Mucosa of rectum (tissue), 2 donors: Measurements from ENCODE around the gene ARHGAP36.

ENCODE experiments used
- H3K27ac ChIP-seq, 2 donors: one replicate each; pipeline ENCODE4 v1.7.0; 2013; ENCODE audit warnings: inconsistent platforms in 2 of 2, low read depth in 2 of 2, low read length in 2 of 2
- H3K27me3 ChIP-seq, 2 donors: one replicate each; pipeline ENCODE4 v1.7.0; 2013; ENCODE audit warnings: low read length in 2 of 2; ENCODE audit not compliant: control insufficient read depth in 2 of 2, insufficient read depth in 2 of 2
- H3K36me3 ChIP-seq, 2 donors: one replicate each; pipeline ENCODE4 v1.7.0; 2013; ENCODE audit warnings: low read length in 2 of 2; ENCODE audit not compliant: control insufficient read depth in 2 of 2, insufficient read depth in 2 of 2
- H3K4me1 ChIP-seq, 2 donors: one replicate each; pipeline ENCODE4 v1.7.0; 2013; ENCODE audit warnings: low read length in 2 of 2, mild to moderate bottlenecking in 1 of 2; ENCODE audit not compliant: control insufficient read depth in 2 of 2, insufficient read depth in 2 of 2
- H3K4me3 ChIP-seq, 2 donors: one replicate each; pipeline ENCODE4 v1.7.0; 2013; ENCODE audit warnings: low read length in 2 of 2
- H3K9ac ChIP-seq, 2 donors: one replicate each; pipeline ENCODE4 v1.7.0; 2013; ENCODE audit warnings: low read length in 2 of 2, low read depth in 1 of 2, mild to moderate bottlenecking in 1 of 2
- H3K9me3 ChIP-seq, 2 donors: one replicate each; pipeline ENCODE4 v1.7.0; 2013; ENCODE audit warnings: low read length in 2 of 2; ENCODE audit not compliant: control insufficient read depth in 2 of 2
- donor health status: healthy.
- donor health status: Normal muscosa, but diverticular disease.

The ARHGAP36 gene

DNA sequence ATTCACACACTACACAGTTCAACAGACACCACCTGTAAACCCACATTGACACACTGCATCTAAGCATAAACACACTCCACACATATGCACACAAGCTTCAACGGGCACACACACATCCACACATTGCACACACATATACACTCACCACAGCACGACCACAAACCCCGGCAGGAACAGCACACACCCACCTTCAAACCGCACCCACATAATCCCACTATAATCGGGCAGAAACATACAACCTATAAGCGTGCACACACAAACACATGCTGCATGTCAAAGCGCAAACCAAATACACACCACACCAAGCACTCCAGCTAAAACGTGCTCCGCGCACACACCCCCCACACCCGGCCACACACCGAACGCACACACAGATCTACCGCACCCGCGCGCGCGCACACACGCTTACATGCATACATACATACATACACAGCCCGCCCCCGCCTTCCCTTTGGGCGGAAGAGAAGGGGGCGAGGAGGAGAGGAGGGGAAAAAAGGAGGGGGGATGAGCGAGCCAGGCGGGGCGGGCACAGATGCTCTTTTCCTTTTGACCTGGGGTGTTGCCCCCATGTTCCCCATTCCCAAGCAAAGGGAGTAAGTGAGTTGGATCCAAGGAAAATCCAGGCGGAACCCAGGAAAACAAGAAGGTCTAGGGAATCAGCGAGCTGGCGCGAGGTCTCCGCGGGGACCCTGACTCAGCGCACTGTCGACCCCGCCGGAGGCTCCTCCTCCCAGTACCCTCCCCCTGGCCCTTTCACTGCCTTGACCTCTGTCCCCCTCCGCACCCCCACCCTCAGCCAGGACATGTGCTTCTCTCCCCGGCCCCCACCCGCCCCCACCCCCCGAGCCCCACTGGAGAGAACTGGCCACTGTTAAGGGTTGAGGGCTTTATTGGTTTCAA lies 9.9 kb downstream of the ARHGAP36 start:
- Histone ChIP-seq H3K9me3 (no peaks in the 10 kb centered on the region), H3K27me3 (peaks cover 43 to 47% of the 10 kb centered on the region in 2 donors), H3K4me3 (no peak overlapping the region), H3K4me1 (no peaks in the 10 kb centered on the region), H3K36me3 (no peaks in the 10 kb centered on the region), H3K9ac (no peak overlapping the region), H3K27ac (no peak overlapping the region)

DNA sequence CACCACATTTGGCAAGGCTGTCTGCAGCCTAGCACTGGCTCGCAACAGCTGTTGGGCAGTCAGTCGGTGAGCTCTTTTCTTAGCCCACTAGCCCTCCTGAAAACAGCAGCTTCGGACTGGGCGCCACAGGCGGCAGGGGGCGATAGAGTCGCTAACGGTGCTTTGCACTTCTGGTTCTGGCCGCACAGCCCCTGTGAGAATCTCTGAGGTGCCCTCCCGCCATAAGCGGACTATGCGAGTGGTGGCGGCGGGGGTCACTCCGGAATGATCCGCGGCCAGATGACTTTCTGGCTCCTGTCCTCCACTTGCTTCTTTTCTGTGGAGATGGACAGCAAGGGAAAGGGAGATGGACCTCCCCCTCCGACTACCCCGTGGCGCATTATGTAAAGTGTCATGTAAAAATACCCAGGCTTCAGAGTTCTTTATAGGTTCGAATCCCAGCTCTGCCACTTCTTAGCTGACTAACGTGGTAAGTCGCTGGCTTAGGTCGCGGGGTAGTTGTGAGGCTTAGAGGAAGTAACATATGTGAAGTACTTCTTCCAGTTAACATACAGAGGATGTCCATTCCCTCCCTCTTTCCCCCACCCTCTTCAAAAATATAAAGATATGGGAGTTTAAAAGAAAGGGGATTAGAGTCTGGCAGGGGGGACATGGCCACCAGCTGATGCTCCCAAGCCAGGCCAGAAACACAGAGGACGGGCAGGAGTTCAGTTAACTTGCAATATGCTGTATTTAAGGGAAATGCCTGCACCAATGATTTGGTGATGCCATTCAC lies 11.0 kb downstream of the ARHGAP36 start:
- Histone ChIP-seq H3K9me3 (no peaks in the 10 kb centered on the region), H3K4me3 (no peak overlapping the region), H3K27ac (no peak overlapping the region), H3K27me3 (peaks cover 43 to 45% of the 10 kb centered on the region in 2 donors), H3K9ac (no peak overlapping the region), H3K36me3 (no peaks in the 10 kb centered on the region), H3K4me1 (no peaks in the 10 kb centered on the region)

DNA sequence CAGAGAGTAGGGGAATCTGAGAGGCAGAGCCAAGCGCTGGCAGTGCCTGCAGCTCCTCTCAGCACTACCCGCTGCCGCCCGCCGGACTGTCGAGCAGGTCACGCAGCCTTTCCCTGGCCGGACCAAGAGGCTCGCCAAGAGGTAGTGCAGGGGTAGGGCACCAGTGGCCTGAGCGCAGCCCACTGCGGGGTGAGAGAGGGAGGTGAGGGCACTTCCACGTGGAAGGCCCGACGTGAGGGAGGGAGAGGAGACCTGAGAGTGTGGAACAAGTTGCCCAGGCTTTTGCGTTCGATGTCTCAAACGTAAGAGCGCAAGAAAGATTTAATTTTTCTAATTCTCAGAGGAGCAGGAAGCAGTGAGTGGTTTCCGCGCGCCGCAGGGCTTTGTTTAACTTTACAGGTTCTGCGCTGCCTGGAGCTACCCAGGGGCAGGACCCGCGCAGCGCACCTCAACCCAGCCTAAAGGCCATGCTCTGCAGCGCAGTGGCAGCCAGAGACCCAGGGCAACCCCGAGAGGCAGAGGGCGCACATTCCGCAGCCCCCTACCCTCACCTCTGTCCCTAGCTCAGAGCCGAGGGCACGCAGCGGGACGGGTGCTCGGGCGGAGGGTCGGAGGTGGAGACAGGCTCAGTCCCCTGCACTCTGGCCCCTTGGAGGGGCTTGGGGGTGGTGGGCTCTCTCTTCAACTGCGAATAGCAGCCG lies 14.9 kb downstream of the ARHGAP36 start:
- H3K4me1 ChIP-seq, result no peaks in the 10 kb centered on the region
- H3K9me3 ChIP-seq, result no peaks in the 10 kb centered on the region
- H3K27ac ChIP-seq, result no peak overlapping the region
- no peak overlapping the region for H3K9ac ChIP-seq
- no peaks in the 10 kb centered on the region for H3K36me3 ChIP-seq
- no peak overlapping the region for H3K4me3 ChIP-seq
- peaks cover 34 to 35% of the 10 kb centered on the region in 2 donors for H3K27me3 ChIP-seq

DNA sequence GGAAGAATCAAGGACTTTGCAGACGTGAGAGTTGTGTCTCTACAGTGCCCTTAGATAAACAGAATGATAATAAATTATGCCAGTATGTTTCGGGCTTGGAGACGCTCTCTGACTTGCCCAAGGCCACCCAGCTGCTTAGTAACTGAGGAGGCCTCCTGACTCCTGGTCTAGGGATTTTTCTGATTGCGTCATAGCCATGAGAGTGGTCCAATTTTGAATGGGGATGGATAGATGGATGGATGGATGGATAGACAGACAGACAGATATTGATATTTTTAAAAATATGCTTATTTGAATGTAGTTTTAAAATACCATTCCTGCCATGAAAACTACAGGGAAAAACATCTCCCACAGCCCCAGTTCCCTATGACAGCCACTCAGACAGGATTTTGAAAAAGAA lies 15.5 kb downstream of the ARHGAP36 start:
- Histone ChIP-seq H3K4me3 (no peak overlapping the region), H3K9ac (no peak overlapping the region), H3K36me3 (no peaks in the 10 kb centered on the region), H3K27ac (no peak overlapping the region), H3K4me1 (no peaks in the 10 kb centered on the region), H3K27me3 (peaks cover 32 to 34% of the 10 kb centered on the region in 2 donors), H3K9me3 (no peaks in the 10 kb centered on the region)

DNA sequence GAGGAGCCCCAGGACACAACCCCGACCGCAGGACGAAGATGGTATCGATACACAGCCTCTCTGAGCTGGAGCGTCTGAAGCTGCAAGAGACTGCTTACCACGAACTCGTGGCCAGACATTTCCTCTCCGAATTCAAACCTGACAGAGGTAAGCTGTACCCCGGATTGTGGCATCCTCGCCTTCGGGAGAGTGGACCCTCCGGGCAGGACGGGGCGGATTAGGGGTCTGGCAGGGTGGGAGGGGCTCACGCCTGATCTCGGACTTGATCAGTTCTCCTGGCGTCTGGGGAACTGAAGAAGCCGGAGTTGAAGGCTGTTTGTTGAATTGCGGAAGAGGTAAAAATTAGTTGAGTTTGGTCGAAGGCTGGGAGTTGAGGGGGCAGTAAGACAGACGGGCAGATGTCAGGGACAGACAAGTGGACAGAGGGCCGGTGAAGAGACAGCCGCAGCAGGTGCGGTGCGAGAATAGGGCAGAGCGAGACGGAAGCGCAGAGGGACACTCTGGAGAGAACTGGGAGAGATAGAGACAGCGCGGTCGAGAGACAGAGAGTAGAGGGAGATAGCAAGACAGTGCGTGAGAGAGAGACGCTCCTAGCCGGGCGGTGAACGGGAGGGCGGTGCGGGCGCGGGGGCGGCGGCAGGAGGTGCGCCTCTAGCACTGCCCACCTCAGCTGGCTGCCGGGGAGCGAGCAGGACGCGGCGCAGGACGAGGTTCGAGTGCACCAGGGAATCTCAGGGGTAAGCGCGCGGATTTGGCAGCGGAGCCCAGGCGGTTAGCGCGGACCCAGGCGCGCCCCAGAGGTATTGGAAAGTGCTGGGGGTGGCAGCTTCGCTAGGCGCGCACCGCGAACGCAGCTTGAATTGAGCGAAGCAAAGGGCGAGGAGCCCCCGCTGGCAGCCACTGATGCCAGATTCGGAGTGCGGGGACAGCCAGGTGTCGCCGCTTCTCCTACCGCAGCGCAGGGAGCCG lies 23.9 kb downstream of the ARHGAP36 start:
- Histone ChIP-seq H3K27me3 (peaks cover 12 to 18% of the 10 kb centered on the region in 2 donors), H3K4me1 (no peaks in the 10 kb centered on the region), H3K4me3 (no peak overlapping the region), H3K9ac (no peak overlapping the region), H3K27ac (no peak overlapping the region), H3K36me3 (no peaks in the 10 kb centered on the region), H3K9me3 (no peaks in the 10 kb centered on the region)

DNA sequence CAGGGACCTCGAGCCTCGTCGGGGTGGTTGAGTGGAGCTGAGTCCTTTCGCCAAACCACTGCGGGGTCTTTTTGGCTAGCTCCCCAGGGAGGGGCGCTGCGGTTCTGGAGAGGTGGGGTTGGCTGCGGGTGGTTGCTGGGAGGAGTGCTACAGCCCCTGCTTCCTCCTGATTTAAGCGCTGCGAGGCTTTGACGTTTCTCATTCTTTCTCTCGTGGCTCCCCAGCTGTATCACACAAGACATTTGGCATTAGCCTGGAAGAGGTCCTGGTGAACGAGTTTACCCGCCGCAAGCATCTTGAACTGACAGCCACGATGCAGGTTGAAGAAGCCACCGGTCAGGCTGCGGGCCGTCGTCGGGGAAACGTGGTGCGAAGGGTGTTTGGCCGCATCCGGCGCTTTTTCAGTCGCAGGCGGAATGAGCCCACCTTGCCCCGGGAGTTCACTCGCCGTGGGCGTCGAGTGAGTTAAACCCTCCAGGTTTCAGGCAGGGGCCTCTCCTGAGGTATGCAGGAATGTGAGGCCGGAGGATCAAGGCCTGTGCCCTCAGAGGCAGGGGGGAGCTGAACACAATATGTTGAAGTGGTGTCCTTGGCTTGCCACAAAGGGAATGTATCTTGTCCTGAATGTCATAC lies 25.5 kb downstream of the ARHGAP36 start:
- no peaks in the 10 kb centered on the region for H3K36me3 ChIP-seq

DNA sequence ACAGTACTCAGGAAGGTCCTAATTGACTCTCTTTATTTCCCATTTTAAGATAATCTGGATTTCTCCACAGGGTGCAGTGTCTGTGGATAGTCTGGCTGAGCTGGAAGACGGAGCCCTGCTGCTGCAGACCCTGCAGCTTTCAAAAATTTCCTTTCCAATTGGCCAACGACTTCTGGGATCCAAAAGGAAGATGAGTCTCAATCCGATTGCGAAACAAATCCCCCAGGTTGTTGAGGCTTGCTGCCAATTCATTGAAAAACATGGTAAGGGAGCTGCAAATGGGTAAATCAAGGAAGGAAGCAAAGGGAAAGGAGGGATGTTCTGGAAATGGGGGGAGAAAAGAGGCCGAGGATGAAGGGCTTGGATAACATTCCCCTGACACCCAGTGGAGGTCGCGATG lies 26.0 kb downstream of the ARHGAP36 start:
- Histone ChIP-seq H3K4me3 (no peak overlapping the region), H3K9me3 (no peaks in the 10 kb centered on the region), H3K9ac (no peak overlapping the region), H3K36me3 (no peaks in the 10 kb centered on the region), H3K27ac (no peak overlapping the region), H3K4me1 (no peaks in the 10 kb centered on the region), H3K27me3 (peaks cover 12 to 22% of the 10 kb centered on the region in 2 donors)

More for the DNA sequence above, 25.5 kb downstream of the ARHGAP36 start:
- H3K9ac ChIP-seq, result no peak overlapping the region
- peaks cover 12 to 22% of the 10 kb centered on the region in 2 donors for H3K27me3 ChIP-seq
- no peaks in the 10 kb centered on the region for H3K9me3 ChIP-seq
- no peaks in the 10 kb centered on the region for H3K4me1 ChIP-seq
- no peak overlapping the region for H3K27ac ChIP-seq
- H3K4me3 ChIP-seq, result no peak overlapping the region

DNA sequence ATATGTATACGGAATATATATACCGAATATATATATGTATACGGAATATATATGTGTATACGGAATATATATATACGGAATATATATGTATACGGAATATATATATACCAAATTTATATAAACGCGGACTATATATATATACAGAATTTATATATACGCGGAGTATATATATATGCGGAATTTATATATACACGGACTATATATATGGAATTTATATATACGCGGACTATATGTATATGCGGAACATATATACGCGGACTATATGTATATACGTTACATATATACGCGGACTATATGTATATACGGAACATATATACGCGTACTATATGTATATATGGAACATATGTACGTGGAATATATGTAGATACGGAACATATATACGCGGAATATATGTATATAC lies 78.6 kb downstream of the ARHGAP36 start:
- H3K9me3 ChIP-seq, result no peaks in the 10 kb centered on the region
- H3K36me3 ChIP-seq, result no peaks in the 10 kb centered on the region
- no peaks in the 10 kb centered on the region for H3K4me1 ChIP-seq
- no peak overlapping the region for H3K27ac ChIP-seq
- H3K9ac ChIP-seq, result no peak overlapping the region
- H3K27me3 ChIP-seq, result no peaks in the 10 kb centered on the region
- no peak overlapping the region for H3K4me3 ChIP-seq

DNA sequence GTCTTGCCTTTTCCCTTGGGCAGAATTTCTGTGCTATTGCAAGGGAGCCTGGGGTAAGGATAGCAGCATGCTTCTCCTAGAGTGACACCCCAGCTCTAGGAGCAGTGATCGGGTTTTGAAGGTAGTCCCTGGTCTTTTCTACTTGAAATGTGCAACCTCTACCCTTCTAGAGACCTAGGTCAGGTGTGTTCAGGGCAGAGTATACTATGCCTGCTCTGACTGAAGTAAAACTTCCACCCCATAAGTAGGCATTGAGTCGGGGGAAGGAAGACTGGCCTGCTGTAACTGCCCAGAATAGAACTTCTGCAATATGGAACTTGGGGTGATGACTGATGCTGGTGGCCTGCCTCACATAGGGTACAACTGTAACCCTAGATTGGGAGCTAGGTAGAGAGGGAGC lies 80.9 kb downstream of the ARHGAP36 start:
- no peak overlapping the region for H3K9ac ChIP-seq
- H3K36me3 ChIP-seq, result no peaks in the 10 kb centered on the region
- no peaks in the 10 kb centered on the region for H3K9me3 ChIP-seq
- no peaks in the 10 kb centered on the region for H3K4me1 ChIP-seq
- H3K4me3 ChIP-seq, result no peak overlapping the region
- H3K27ac ChIP-seq, result no peak overlapping the region
- no peaks in the 10 kb centered on the region for H3K27me3 ChIP-seq
